GM21367 (cell line): Measurements from ENCODE around the gene NMB.

Source experiments
- ATAC-seq: cut with Tn5 transposase; IDR thresholded peaks from one replicate; pipeline ENCODE4 v1.9.1; 2021; ENCODE audit not compliant: unreplicated experiment

Gene NMB

GRCh38 chr15:84658080-84658787, at the start of gene NMB:
Gene NMB (minus strand): TSS chr15:84658199. CDS start chr15:84658152, 47 bp downstream.
- peak; percentile 42 for ATAC-seq

DNA sequence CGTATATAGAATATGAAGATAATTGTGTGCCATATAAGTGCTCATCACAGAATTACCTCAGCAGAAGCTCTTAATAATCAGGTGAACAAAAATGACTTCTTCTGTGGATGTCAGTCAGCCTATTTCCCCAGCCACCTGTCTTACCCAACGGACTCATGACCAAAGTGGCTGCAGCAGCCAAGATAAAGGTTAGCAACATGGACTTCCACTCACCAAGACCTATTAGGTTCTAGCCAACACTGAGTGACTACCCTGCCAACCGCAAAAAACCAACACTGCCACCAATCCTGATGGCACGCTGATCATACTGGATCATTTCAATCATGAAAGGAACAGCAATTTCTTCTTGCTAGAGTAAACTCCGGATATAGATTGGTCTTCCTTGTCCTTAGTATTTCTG, 45.8 kb upstream of the NMB start:
- ATAC-seq = no peak

GRCh38 chr15:84702961-84703482, 45.0 kb upstream of the NMB start:
- no peak for ATAC-seq

- no peak for ATAC-seq
Observed at GRCh38 chr15:84699538-84700191, 41.7 kb upstream of the NMB start.

DNA sequence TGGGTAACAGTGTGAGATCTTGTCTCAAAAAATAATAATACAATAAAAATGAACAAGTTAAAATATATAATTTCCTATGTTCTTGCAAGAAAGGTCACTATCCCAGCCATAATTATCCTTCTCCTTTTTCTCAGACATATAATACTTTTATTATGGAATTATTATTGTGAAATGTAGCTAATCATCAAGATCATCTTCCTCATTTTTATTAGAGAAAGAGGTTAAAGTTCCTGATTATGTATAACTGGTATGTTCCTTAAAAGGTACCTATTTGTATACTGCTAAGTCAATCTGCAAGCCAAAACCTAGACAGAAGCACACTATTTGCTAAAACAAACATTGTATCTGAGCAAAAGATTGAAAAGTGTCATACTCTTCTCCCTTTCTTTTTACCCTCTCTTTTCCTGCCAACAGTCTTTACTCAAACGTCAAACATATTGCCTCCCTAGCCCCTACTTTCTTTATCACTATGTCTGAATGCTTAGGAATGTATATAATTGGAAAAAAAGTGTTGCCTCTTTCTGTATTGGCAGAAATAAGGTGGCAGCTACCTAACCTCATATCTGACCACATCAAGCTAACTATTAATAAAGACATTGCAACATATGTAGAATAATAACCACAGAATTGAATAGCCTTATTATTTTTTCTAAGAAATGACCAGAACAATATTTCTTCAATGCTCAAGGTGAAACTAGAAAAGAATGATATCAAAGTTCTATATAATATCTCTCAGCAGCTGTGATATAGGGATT, 39.4 kb upstream of the NMB start:
- no peak for ATAC-seq

GRCh38 chr15:84696757-84697156, 38.8 kb upstream of the NMB start:
- ATAC-seq = no peak

- ATAC-seq = no peak
Observed at GRCh38 chr15:84690342-84690741, 32.3 kb upstream of the NMB start.

DNA sequence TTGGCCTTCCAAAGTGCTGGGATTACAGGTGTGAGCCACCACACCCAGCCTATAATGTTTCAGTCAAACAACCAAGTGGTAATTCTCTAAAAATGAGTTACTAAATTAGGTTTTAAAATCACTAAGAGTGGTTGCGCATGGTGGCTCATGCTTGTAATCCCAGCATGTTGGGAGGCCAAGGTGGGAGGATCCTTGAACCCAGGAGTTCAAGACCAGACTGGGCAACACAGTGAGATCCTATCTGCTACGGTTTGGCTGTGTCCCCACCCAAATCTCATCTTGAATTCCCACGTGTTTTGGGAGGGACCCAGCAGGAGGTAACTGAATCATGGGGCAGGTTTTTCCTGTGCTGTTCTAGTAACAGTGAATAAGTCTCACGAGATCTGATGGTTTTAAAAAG, 31.9 kb upstream of the NMB start:
- no peak for ATAC-seq

DNA sequence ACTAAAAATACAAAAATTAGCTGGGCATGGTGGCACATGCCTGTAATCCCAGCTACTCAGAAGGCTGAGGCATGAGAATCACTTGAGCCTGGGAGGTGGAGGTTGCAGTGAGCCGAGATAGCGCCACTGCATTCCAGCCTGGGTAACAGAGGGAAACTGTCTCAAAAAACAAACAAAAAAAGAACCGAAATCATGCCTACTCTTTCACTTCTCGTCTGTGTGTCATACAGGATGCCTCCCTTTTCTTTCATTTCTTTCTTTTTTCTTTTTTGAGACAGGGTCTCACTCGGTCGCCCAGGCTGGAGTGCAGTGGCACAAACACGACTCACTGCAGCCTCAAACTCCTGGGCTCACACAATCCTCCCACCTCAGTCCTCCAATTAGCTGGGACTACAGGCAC, 28.4 kb upstream of the NMB start:
- peak; percentile 56 for ATAC-seq

DNA sequence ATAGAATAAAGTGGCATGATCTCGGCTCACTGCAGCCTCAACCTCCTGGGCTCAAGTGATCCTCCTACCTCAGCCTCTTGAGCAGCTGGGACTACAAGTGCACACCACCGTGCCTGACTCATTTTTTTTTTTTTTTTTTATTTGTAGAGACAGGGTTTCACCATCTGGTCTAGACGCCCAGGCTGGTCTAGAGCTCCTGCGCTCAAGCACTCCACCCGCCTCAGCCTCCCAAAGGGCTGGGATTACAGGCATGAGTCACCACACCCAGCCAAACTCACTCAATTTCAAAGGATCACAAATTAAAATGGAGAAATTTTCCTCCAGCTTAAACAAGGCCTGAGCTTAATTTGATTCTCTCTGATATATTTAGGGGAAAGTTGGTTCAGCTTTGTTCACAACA, 27.3 kb upstream of the NMB start:
- ATAC-seq = no peak

DNA sequence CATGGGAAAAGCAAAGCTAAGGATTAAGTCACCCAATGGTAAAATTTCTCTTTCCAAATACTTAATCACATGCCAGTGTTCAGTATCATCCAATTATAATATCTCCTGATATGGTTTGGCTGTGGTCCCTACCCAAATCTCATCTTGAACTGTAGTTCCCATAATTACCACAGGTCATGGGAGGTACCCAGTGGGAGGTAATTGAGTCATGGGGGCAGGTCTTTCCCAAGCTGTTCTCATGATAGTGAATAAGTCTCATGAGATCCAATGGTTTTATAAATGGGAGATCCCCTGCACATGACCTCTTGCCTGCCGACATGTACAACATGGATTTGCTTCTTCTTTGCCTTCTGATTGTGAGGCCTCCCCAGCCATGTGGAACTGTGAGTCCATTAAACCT, 26.1 kb upstream of the NMB start:
- no peak for ATAC-seq

GRCh38 chr15:84681831-84682230, 23.8 kb upstream of the NMB start:
- ATAC-seq = no peak

DNA sequence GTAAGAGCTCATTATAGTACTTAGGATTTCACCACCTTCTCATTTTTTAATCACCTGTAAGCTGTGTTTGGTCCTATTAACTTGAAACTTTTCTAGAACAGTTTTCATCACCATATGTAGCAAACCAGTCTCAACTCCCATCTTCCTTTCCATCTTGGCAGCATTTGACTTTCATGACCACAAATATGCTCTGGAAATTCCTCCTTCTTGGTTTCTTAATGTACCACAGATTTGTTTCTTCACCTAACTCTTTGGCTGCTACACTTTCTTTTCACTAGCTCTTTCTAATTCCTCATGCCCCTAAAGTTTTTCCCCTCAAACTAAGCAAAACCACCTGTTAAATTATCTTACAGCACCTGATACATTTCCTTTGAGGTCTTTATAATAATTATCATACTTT, 13.2 kb upstream of the NMB start:
- ATAC-seq = no peak

- ATAC-seq = no peak
Observed at GRCh38 chr15:84669726-84670125, 11.7 kb upstream of the NMB start.

- ATAC-seq = no peak
Observed at GRCh38 chr15:84668221-84668982, 10.4 kb upstream of the NMB start.

- no peak for ATAC-seq
Observed at GRCh38 chr15:84666373-84666772, 8.4 kb upstream of the NMB start.

GRCh38 chr15:84661001-84661400, 3.0 kb upstream of the NMB start:
- no peak for ATAC-seq

- ATAC-seq = no peak
Observed at GRCh38 chr15:84659904-84660781, 2.1 kb upstream of the NMB start.

- ATAC-seq = no peak
Observed at GRCh38 chr15:84658788-84659411, 901 bp upstream of the NMB start.

GRCh38 chr15:84657748-84658079, 285 bp downstream of the NMB start:
- ATAC-seq = no peak
